ENCODE measurements around the gene F2RL3.
"Not testable (repeated sequence)": the region's sequence is repeated elsewhere in the genome, so short reads cannot be mapped to it uniquely, and the experiment has no call there.

Gene F2RL3

GRCh38 chr19:16888629-16889365 is at the start of gene F2RL3:
F2RL3 (plus strand) TSS chr19:16888999; CDS start chr19:16889190, 191 bp downstream.
- no peak for DNase-seq

GRCh38 chr19:16841391-16841926 is 47.3 kb upstream of the F2RL3 start:
- no peak for DNase-seq

GRCh38 chr19:16846901-16847300 is 41.9 kb upstream of the F2RL3 start:
- DNase-seq = no peak

- DNase-seq = no peak
Measured at GRCh38 chr19:16847430-16847829, 41.4 kb upstream of the F2RL3 start.

GRCh38 chr19:16849168-16849567 is 39.6 kb upstream of the F2RL3 start:
- no peak for DNase-seq

- DNase-seq = no peak
Measured at GRCh38 chr19:16850133-16850532, 38.7 kb upstream of the F2RL3 start.

- no peak for DNase-seq
Measured at GRCh38 chr19:16851031-16851712, 37.6 kb upstream of the F2RL3 start.

- no peak for DNase-seq
Measured at GRCh38 chr19:16853066-16853465, 35.7 kb upstream of the F2RL3 start.

- DNase-seq = no peak
Measured at GRCh38 chr19:16856091-16856490, 32.7 kb upstream of the F2RL3 start.

GRCh38 chr19:16859626-16860025 is 29.2 kb upstream of the F2RL3 start:
- no peak for DNase-seq

GRCh38 chr19:16860118-16860517 is 28.7 kb upstream of the F2RL3 start:
- DNase-seq = no peak

- DNase-seq = no peak
Measured at GRCh38 chr19:16861011-16861410, 27.8 kb upstream of the F2RL3 start.

- no peak for DNase-seq
Measured at GRCh38 chr19:16861834-16862233, 27.0 kb upstream of the F2RL3 start.

- no peak for DNase-seq
Measured at GRCh38 chr19:16862826-16863415, 25.9 kb upstream of the F2RL3 start.

- DNase-seq = no peak
Measured at GRCh38 chr19:16867211-16867610, 21.6 kb upstream of the F2RL3 start.

GRCh38 chr19:16868423-16869130 is 20.2 kb upstream of the F2RL3 start:
- no peak for DNase-seq

- no peak for DNase-seq
Measured at GRCh38 chr19:16869331-16869972, 19.3 kb upstream of the F2RL3 start.

GRCh38 chr19:16871871-16872270 is 16.9 kb upstream of the F2RL3 start:
- DNase-seq = no peak

- no peak for DNase-seq
Measured at GRCh38 chr19:16872728-16873127, 16.1 kb upstream of the F2RL3 start.

GRCh38 chr19:16873594-16873993 is 15.2 kb upstream of the F2RL3 start:
- DNase-seq = no peak

- no peak for DNase-seq
Measured at GRCh38 chr19:16874250-16874977, 14.4 kb upstream of the F2RL3 start.

- DNase-seq = not testable (repeated sequence)
Measured at GRCh38 chr19:16874978-16875299, 13.9 kb upstream of the F2RL3 start.

Data from CD4-positive, alpha-beta T cell treated with Interleukin-10 for 1 hour (primary cell).